HG03060 (cell line): ENCODE measurements around the gene CDK13.
A peak's percentile ranks its signal among the peaks of the same experiment; 100 is the strongest.
"Not testable (repeated sequence)": the region's sequence is repeated elsewhere in the genome, so short reads cannot be mapped to it uniquely, and the experiment has no call there.

ENCODE experiments used
- ATAC-seq: cut with Tn5 transposase; IDR thresholded peaks from one replicate; pipeline ENCODE4 v1.9.1; 2021; ENCODE audit warnings: low read depth, moderate number of reproducible peaks; ENCODE audit not compliant: unreplicated experiment

The CDK13 gene

DNA sequence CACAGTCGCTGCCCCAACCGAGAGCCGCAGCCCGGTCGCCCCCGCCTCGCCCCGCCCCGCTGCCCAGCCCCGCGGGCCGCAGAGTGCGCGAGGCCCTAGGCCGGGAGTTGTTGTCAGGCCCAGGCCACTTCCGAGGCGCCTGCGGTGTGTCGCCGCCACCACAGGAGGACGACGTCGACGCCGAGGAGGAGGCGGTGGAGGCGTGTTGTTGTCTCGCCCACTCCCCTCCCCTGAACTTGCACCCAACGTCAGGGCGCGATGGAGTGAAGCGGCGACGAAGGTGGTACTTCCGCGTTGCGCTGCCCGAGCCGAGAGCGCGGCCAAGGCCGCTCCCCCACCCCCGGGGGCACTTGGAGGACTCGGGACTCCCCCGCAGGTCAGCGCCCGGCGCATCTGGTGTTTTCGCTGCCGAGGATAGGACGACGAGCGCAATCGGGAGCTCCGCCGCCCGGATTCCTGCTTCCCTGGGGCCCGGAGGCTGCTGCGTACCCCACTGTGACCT lies at the start of gene CDK13:
Gene CDK13, plus strand, starts transcription at position 286 of the 502 bp plus-strand sequence. CDS start 386 bp downstream, outside the sequence.
- peak; percentile 27 for ATAC-seq

GRCh38 chr7:39904077-39904486 lies 46.0 kb upstream of the CDK13 start:
- no peak for ATAC-seq

GRCh38 chr7:39908141-39908540 lies 41.9 kb upstream of the CDK13 start:
- no peak for ATAC-seq

GRCh38 chr7:39908973-39909372 lies 41.1 kb upstream of the CDK13 start:
- ATAC-seq = no peak

GRCh38 chr7:39909526-39909925 lies 40.5 kb upstream of the CDK13 start:
- ATAC-seq = no peak

DNA sequence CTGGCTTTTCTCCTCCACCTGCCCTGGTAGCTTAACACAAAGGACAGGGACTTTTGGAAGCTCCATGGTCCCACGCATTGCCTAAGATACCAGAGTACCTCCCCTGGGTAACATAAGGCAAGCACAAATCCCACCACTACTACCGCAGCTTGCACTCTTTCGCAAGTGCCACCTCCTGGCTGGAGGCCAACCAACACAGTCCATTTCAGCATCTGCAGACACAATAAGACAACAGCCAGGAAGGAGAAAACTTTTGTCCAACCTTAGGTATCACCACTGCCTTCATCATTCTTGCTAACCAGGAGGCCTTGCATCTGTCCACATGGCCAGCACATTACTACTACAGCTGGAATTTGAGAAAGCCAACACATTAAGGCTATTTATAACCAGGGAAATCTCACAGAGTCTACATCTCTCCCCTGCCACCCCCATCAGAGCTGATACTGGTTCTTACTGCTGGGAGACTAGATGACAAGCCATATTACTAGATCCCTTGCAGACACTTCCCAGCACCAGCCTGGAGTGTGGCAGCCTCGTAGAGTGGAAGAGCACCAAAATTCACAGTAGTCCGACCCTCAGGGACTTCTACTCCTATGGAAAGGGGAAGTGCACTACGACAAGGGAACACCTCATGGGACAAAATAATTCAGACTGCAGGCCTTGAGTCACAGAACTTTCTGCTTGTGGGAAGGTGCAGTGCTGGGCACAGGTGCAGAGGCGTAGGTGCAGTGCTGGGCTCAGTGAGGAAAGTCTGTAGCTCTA lies 39.8 kb upstream of the CDK13 start:
- ATAC-seq = no peak

GRCh38 chr7:39911167-39911566 lies 38.9 kb upstream of the CDK13 start:
- no peak for ATAC-seq

- not testable (repeated sequence) for ATAC-seq
Measured at GRCh38 chr7:39915847-39916246, 34.2 kb upstream of the CDK13 start.

DNA sequence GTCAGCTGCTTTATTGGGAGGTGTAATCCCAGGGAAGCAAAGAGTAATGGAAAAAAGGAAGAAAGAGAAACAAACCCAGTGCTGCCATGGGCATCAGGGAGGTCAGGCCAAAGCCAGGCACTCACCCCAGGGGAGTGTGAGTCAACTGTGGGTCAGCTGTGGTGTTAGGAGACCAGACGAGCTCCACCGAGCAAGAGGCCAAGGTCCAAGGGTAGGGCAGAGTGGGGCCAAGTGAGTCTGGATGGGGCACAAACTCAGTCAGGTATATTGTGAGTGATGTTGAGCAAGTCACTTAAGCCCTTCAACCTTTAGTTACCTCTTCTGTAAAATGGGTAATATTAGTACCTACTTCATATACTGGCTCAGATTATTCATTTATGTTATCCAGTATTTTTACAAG lies 30.4 kb upstream of the CDK13 start:
- no peak for ATAC-seq

DNA sequence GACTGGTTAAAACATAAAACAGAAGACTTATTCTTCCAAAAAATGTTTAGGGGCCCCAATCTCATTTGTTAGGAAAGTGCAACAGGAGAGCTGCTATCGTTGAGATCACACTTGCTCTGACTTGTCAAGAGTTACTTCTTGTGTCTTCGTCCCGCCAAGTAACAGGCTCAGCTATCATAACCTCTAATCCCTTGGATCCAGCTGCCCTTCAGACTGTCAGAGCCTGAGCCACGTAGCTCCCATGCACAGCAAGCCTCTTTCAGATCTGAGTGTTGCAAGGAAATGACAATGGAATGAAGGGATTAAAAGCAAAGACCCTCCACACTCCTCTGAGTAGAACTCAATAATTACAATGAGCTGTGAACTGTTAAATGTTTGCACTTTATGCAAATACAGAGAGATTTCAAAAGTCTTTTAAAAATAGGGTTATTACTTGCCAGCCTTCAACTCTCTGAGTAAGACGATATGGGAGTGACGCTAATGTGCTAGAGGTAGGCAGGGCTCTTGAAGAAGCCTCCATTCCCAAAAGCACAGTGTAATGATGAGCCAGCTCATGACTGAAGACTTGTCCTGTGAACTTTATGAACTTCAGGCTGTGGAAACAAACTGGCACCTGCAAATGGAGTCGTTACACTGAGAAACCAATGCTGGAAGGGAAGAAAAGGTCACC lies 28.4 kb upstream of the CDK13 start:
- ATAC-seq = no peak

DNA sequence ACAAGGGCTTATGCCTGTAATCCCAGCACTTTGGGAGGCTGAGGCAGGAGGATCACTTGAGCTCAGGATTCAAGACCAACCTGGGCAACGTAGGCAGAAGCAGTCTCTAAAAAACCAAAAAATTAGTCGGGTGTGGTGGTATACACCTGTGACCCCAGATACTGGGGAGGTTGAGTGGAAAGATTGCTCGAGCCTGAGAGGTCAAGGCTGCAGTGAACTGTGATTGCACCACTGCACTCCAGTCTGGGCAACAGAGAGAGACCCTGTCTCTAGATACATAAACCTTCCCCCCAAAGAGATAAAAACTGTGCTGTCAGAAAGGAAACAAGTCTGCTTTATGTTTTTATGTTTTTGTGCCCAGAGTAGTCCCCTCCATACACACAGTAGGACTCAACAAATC lies 27.5 kb upstream of the CDK13 start:
- no peak for ATAC-seq

DNA sequence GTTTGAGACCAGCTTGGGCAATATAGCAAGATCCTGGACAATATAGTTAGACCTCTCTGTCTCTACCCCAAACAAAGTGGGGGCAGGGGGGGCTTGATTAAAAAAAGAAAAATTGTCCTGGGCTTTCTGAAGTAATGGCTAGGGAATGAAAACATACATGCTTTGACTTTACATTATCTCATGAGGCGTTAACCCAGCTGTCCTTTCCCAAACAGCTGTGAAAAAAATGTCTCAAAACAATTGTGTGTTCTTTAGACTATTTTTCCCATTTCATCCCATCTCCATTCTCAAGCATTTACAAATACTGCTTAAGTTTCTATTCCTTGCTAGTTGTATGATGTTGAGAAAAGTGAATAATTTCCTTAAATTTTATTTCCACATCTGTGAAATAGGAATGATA lies 27.0 kb upstream of the CDK13 start:
- ATAC-seq = no peak

DNA sequence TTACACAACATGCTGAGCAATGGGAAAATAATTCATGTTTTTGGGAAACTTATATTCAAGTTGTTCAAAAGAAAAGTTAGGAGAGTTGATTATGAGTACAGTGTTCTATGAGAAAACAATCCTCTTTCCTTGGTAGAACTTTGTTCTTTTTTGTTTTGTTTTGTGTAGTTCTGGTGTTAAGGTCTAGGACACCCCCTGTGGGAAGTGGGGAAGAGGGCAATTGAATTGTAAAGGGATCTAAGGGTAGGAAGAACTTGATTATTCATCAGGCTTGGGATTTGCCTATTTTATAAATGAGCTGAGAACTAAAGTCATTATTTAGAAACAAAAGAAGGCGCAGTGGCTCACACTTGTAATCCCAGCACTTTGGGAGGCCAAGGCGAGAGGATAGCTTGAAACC lies 25.9 kb upstream of the CDK13 start:
- no peak for ATAC-seq

DNA sequence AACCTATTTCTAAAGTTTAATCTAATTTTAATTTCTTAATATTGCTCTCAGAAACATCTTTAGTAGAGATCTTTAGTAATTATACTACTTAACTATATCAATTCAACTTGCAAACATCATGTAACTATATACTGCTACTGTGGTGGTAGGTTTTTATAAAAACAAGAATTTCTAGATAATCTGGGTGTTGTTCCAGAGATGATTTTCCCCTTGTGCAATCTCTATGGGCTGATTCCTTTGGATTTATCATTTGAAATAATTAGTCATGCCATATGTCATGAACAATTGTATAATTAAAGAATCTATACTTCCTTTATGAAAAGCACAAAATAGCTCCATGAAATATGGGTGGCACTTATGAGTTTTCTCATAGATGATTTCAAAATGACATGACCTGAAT lies 23.9 kb upstream of the CDK13 start:
- no peak for ATAC-seq

GRCh38 chr7:39927018-39927417 lies 23.0 kb upstream of the CDK13 start:
- no peak for ATAC-seq

GRCh38 chr7:39934132-39934531 lies 15.9 kb upstream of the CDK13 start:
- no peak for ATAC-seq

DNA sequence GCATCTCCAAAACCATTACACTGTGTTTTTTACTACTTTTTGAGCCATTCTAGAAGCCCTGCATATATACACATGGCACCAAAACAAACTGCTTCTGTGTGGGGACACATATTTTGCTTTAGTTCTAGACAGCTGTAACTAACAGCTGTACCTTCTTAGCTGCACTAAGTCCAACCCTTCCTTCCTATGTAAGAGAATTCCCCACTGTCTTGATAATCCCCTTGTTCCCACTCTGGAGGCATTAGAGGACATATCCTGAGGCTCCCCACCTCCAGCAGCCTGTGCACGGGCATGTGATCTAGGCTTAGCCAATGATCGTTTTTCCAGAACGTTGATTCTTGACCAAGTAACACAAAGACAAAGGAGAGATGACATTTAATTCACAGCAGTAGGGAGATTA lies 13.3 kb upstream of the CDK13 start:
- no peak for ATAC-seq

- ATAC-seq = no peak
Measured at GRCh38 chr7:39937366-39938153, 12.5 kb upstream of the CDK13 start.

DNA sequence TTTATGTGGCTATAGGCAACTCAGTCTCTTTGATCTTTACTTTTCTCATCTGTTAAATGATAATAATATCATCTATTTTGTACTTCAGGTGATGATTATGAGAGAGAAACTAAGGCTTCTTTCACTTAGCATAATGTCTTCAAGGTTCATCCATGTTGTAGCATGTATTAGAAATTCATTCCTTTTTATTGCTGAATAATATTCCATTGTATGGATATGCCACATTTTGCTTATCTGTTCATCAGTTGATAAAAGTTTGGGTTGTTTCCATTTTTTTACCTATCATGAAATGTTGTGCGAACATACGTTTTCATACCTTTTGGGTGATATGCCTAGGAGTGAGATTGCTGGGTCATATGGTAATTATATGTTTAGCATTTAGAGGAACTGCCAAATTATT lies 7.2 kb upstream of the CDK13 start:
- ATAC-seq = no peak

DNA sequence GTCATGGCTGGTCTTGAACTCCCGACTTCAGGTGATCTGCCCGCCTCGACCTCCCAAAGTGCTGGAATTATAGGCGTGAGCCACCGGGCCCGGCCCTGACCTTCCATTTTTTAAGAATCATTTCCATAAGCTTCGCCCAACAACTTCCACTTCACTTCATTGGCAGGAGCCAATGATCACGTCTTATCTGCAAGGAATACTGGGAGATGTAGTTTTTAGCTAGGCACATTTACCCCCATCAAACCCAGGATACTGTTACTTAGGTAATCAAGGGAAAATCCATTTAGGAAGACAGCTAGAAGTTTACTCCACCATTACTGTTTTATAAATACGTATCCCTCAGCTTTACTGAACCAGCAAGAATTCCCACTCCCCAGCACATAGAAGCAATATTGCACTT lies 3.4 kb upstream of the CDK13 start:
- ATAC-seq = no peak

DNA sequence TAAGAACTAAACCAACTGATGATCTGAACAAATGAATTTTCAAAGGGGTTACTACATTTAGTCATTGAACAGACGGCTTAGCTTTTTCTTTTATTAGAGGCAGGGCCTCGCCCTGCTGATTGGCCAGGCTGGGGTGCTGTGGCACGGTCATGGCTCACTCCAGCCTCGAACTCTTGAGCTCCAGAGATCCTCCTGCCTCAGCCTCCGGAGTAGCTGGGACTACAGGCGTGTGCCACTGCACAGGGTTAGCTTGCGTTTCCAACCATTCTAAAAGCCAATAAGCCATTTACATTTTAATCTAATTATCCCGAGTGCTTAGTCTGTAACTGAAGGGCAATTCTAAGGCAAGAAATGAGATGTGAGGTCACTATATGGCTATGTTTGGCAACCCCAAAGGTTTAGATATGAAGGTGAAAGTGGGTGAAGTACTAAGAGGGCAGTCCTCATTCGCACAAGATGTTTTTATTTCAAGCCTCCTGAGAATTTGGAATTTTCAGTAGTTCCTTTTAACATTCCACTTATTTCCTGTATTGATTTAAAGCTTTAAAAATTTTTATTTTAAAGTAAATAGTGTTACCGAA lies 1.6 kb upstream of the CDK13 start:
- no peak for ATAC-seq
